GM18498 (cell line): ENCODE data around the gene TAF11L12.
"Not testable (repeated sequence)": the region's sequence is repeated elsewhere in the genome, so short reads cannot be mapped to it uniquely, and the experiment has no call there.

Experiments
- ATAC-seq: cut with Tn5 transposase; IDR thresholded peaks from one replicate; pipeline ENCODE4 v1.9.1; 2021; ENCODE audit warnings: mild to moderate bottlenecking, moderate library complexity; ENCODE audit not compliant: unreplicated experiment

The TAF11L12 gene

DNA sequence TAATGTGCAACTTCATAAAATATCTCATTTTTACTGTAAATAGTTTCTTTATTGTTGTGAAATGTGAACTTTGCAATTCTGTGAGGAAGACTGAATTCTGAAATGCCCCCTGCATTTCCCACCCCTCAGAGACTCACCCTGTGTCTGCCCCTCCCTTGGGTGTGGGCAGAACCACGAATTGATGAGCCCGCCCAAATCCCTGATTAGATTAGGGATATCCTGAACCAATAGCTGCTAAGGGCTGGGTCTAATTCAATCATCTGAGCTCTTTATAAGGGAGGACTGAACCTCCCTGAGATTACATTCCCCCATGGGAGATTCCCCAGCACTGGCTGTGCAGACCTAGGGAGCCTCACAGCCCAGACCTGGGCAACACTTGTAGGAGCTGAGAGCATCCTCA, at the start of gene TAF11L12:
TSS of gene TAF11L12 (plus strand) at position 301 of the 400 bp plus-strand sequence.
- not testable (repeated sequence) for ATAC-seq

DNA sequence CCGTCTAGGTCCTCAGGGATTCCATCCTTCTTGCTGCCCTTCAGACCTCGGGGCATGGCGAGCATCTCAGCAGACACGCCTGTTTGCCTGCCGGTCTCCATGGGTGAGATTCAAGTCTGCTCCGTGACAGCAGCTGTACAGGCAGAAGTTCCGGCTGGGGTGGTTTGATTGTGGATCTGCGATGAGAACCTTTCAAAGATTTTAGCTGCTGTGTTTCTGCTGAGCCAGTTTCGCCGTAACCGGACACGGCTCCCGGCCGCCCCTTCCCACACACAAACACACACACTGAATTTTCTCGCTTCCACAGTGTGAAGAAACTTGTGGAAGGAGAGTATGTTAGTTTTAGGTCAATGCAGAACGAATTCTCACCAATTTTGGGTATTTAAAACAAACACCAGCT, 24.5 kb upstream of the TAF11L12 start, which contains the start of gene TAF11L7:
TSS of gene TAF11L7 (minus strand) at position 101 of the 400 bp plus-strand sequence.
- not testable (repeated sequence) for ATAC-seq

DNA sequence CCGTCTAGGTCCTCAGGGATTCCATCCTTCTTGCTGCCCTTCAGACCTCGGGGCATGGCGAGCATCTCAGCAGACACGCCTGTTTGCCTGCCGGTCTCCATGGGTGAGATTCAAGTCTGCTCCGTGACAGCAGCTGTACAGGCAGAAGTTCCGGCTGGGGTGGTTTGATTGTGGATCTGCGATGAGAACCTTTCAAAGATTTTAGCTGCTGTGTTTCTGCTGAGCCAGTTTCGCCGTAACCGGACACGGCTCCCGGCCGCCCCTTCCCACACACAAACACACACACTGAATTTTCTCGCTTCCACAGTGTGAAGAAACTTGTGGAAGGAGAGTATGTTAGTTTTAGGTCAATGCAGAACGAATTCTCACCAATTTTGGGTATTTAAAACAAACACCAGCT, 19.3 kb upstream of the TAF11L12 start, which contains the start of gene TAF11L8:
TSS of gene TAF11L8 (minus strand) at position 101 of the 400 bp plus-strand sequence.
- not testable (repeated sequence) for ATAC-seq

DNA sequence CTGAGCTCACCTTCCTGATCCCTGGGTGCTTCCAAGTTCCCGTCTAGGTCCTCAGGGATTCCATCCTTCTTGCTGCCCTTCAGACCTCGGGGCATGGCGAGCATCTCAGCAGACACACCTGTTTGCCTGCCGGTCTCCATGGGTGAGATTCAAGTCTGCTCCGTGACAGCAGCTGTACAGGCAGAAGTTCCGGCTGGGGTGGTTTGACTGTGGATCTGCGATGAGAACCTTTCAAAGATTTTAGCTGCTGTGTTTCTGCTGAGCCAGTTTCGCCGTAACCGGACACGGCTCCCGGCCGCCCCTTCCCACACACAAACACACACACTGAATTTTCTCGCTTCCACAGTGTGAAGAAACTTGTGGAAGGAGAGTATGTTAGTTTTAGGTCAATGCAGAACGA, 15.9 kb upstream of the TAF11L12 start, which contains the start of gene TAF11L9:
TSS of gene TAF11L9 (minus strand) at position 140 of the 400 bp plus-strand sequence.
- ATAC-seq, result not testable (repeated sequence)

DNA sequence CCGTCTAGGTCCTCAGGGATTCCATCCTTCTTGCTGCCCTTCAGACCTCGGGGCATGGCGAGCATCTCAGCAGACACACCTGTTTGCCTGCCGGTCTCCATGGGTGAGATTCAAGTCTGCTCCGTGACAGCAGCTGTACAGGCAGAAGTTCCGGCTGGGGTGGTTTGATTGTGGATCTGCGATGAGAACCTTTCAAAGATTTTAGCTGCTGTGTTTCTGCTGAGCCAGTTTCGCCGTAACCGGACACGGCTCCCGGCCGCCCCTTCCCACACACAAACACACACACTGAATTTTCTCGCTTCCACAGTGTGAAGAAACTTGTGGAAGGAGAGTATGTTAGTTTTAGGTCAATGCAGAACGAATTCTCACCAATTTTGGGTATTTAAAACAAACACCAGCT, 12.5 kb upstream of the TAF11L12 start, which contains the start of gene TAF11L10:
TSS of gene TAF11L10 (minus strand) at position 101 of the 400 bp plus-strand sequence.
- not testable (repeated sequence) for ATAC-seq

DNA sequence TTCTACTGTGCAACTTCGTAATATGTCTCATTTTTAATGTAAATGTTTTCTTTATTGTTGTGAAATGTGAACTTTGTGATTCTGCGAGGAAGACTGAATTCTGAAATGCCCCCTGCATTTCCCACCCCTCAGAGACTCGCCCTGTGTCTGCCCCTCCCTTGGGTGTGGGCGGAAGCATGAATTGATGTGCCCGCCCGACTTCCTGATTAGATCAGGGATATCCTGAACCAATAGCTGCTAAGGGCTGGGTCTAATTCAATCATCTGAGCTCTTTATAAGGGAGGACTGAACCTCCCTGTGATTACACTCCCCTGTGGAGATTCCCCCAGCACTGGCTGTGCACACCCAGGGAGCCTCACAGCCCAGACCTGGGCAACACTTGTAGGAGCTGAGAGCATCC, 6.3 kb upstream of the TAF11L12 start, which contains the start of gene TAF11L11:
TSS of gene TAF11L11 (plus strand) at position 304 of the 400 bp plus-strand sequence.
- ATAC-seq, result not testable (repeated sequence)

DNA sequence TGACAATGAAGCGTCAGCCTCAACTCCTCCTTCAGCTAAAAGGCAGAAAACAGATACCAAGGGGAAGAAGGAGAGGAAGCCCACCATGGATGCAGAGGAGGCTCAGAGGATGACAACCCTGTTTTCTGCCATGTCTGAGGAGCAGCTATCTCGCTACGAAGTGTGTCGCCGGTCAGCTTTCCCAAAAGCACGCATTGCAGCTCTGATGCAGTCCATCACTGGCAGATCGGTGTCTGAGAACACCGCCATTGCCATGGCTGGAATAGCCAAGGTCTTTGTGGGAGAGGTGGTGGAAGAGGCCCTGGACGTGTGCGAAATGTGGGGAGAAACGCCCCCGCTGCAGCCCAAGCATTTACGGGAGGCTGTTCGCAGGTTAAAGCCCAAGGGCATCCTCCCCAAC, 5.2 kb upstream of the TAF11L12 start:
- ATAC-seq, result no peak

DNA sequence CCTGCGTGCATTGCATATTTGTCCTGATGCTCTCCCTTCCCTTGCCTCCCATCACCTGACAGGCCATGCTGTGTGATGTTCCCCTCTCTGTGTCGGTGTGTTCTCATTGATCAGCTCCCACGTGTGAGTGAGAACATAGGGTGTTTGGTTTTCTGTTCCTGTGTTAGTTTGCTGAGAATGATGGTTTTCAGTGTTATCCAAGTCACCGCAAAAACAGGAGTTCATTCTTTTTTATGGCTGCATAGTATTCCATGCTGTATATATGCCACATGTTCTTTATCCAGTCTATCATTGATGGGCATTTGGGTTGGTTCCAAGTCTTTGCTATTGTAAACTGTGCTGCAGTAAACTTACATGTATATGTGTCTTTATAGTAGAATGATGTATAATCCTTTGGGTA, 2.7 kb upstream of the TAF11L12 start:
- not testable (repeated sequence) for ATAC-seq

DNA sequence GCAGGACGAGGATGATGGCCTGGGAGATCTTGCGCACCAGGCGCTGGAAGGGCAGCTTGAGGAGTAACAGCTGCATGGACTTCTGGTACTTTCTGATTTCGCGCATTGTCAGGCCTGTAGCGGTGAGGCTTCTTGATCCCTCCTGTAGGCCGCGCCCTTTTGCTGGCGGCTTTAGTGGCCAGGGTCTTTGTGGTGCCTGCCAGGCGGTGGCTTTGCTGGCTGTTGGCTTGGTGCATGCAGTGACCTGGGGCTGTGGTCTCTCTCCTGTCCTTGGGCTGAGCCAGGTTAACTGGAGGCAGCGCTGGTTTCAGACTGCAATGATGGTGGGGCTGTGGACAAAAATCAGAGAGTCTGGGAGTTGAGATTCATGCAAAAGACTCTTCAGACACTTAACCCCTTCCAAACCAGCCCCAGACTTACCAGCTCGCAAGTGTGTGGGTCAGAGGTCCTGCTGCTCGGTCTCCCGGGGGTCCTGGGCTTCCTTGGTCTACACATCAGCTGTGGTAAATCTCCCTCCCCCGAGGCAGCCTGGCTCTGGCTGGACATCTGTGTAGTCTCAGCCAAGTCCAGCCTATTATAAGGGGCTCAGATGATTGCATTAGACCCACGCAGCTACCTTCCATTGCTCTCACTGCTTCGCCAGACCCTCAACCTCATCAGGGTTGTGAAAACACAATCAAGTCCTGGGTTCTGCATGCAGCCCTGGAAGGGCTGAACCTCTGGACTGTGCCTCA, 4.8 kb downstream of the TAF11L12 start:
- no peak for ATAC-seq

DNA sequence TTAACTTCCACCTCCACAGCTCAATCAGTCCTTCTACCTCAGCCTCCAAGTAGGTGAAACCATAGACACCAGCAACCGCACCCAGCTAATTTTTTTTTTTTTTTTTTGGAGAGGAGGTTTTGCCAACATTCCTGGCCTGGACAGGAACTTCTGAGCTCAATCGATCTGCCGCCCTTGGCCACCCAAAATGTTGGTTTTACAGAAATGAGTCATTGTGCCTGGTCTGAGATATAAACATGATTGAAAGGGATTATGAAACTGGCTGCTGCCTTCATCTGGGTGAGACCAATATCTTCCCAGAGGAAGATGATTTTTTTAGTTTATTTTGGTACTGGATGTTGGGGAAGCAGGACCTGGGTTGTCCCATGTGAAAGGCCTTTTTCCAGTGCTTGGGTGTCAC, 9.2 kb downstream of the TAF11L12 start:
- no peak for ATAC-seq

DNA sequence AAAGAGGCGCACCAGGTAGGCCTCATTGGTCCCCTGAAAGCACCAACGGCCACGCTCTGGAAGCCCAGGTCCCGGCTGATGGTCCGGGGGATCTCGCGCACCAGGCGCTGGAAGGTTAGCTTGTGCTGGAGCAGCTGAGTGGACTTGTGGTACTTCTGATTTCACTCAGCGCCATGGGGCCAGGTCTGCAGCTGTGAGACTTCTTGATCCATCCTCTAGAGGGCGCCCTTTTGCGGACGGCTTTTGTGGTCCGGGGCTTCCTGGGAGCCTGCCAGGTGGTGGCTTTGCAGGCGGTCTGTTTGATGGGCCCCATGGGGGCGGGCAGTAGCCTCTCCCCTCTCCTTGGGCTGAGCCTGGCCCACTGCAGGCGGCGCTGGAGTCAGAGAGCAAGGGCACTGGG, 10.4 kb downstream of the TAF11L12 start:
- no peak for ATAC-seq

DNA sequence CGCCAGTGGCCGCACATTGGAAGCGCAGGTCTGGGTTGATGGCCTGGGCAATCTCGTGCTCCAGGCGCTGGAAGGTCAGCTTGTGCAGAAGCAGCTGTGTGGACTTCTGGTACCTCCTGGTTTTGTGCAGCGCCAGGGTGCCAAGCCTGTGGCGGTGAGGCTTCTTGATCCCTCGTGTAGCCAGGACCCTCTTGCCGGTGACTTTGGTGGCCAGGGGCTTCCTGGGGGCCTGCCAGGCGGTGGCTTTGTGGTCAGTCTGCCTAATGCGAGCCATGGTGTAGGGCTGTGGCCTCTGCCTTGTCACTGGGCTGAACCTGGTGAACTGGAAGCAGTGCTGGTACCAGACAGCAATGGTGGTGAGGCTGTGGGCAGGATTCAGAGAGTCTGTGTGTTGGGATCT, 15.5 kb downstream of the TAF11L12 start:
- ATAC-seq, result no peak

DNA sequence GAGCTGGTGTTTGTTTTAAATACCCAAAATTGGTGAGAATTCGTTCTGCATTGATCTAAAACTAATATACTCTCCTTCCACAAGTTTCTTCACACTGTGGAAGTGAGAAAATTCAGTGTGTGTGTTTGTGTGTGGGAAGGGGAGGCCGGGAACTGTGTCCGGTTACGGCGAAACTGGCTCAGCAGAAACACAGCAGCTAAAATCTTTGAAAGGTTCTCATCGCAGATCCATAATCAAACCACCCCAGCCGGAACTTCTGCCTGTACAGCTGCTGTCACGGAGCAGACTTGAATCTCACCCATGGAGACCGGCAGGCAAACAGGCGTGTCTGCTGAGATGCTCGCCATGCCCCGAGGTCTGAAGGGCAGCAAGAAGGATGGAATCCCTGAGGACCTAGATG, 21.6 kb downstream of the TAF11L12 start, which contains the start of gene TAF11L13:
TSS of gene TAF11L13 (plus strand) at position 301 of the 400 bp plus-strand sequence.
- not testable (repeated sequence) for ATAC-seq

DNA sequence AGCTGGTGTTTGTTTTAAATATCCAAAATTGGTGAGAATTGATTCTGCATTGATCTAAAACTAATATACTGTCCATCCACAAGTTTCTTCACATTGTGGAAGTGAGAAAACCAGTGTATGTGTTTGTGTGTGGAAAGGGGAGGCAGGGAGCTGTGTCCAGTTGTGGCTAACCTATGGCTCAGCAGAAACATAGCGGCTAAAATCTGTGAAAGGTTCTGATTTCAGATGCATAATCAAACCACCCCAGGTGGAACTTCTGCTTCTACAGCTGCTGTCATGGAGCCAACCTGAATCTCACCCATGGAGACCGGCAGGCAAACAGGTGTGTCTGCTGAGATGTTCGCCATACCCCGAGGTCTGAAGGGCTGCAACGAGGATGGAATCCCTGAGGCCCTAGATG, 24.0 kb downstream of the TAF11L12 start, which contains the start of gene TAF11L14:
TSS of gene TAF11L14 (plus strand) at position 301 of the 400 bp plus-strand sequence.
- no peak for ATAC-seq

DNA sequence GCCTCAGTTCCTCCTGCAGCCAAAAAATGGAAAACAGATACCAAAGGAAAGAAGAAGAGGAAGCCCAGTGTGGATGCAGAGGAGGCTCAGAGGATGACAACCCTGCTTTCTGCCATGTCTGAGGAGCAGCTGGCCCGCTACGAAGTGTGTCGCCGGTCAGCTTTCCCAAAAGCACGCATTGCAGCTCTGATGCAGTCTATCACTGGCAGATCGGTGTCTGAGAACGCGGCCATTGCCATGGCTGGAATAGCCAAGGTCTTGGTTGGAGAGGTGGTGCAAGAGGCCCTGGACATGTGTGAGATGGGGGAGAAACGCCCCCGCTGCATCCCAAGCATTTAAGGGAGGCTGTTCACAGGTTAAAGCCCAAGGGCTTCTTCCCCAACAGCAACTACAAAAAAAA, 39.0 kb downstream of the TAF11L12 start:
- ATAC-seq, result not testable (repeated sequence)

DNA sequence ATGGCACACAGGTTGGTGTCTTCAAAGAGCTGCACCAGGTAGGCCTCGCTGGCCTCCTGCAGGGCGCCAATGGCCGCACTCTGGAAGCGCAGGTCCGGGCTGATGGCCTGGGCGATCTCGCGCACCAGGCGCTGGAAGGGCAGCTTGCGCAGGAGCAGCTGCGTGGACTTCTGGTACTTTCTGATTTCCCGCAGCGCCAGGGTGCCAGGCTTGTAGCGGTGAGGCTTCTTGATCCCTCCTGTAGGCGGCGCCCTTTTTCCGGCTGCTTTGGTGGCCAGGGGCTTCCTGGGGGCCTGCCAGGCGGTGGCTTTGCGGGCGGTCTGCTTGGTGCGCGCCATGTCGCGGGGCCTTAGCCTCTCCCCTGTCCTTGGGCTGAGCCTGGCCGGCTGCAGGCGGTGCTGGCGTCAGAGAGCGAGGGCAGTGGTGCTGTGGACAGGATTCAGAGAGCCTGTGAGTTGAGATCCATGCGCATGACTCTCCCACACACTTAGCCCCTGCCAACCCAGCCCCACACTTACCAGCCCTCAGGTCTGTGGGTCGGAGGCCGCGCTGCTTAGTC, 45.1 kb downstream of the TAF11L12 start:
- not testable (repeated sequence) for ATAC-seq

DNA sequence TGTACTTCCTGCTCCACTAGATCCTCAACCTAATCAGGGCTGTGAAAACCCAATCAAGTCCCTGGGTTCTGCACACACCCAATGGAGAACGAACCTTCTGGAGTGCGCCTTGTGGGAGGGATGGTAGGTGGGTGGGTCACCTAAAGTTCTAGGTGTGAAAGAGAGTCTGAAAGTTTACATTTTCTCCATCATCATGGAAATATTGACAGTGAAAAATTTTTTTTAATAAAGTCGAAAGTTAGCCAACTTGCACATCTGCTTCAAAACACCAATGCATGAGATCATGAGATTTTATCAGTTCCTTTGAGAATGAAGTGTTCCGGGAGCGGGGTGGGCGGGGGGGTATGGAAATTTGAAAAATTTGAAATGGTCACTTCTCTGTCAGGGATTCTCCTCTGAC, 45.7 kb downstream of the TAF11L12 start:
- ATAC-seq, result no peak
